Ammon's horn (tissue), 1 donor: Measurements from ENCODE around the gene HDLBP.
A peak's percentile ranks its signal among the peaks of the same experiment; 100 is the strongest.
"Not testable (repeated sequence)": the region's sequence is repeated elsewhere in the genome, so short reads cannot be mapped to it uniquely, and the experiment has no call there.

Experiments
- DNase-seq: peaks from one replicate; pipeline ENCODE4 v3.0.0-alpha.2; 2016; ENCODE audit warnings: low spot score

Gene HDLBP

GRCh38 chr2:241209271-241209670 lies 106.2 kb downstream of the HDLBP start:
- no peak for DNase-seq

- DNase-seq = peak; percentile 39
Observed at GRCh38 chr2:241208058-241208457, 107.4 kb downstream of the HDLBP start.

DNA sequence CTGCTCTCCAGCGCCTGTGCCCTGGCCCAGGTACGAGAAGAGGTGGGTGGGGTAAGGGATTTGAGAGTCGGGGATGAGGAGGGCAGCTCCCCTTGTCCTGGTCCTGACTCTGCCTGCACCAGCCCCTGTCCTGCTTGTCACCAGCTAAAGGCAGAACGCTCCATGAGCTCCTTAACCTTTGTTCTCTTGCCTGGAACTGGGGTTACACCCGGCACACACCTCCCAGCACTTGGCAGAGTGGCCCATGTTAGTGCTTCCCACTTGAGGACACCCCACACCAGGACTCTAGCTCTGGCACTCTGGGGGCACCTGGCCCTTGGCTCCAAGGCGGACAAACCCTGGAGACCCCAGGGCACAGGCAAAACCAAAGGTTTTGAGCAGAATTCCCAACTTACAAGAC lies 107.8 kb downstream of the HDLBP start:
- DNase-seq = no peak

- DNase-seq = no peak
Observed at GRCh38 chr2:241207151-241207550, 108.3 kb downstream of the HDLBP start.

GRCh38 chr2:241205086-241205485 lies 110.4 kb downstream of the HDLBP start:
- no peak for DNase-seq

DNA sequence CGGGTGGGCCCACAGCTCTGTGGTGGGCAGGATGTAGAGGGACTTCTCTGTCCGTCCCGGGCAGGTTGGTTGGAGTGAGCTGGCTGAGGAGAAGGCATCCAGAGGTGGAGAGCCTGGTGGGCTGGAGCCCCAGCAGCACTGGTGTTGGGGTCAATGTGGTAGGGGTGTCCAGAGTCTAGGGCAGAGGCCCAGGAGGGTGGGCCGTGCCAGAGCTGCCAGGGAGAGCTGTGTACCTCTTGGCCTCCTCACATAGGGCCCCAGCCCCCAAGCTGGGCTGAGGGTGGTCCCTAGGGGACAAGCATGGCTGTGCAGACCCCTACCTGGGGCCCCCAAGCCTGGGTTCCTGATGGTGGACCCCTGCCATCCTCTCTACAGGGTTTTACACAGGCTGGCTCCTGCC lies 111.0 kb downstream of the HDLBP start:
- DNase-seq = no peak

DNA sequence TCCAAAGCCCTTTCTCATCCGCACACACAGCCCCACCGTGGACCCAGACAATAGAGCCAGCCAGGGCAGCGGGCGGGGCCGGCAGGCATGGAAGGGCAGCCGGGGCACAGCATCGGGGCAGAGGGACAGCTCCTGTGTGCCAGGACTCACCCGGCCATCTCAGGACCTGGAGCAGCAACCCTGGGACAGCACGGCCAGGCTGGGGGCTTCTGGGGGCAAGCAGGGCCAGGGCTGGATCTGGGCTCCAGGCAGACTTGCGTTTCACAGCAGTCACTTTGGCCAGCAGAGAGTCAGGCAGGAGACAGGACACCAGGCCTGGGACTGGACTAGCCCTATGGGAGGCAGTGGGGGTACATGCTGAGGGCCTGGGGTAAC lies 111.5 kb downstream of the HDLBP start:
- no peak for DNase-seq

DNA sequence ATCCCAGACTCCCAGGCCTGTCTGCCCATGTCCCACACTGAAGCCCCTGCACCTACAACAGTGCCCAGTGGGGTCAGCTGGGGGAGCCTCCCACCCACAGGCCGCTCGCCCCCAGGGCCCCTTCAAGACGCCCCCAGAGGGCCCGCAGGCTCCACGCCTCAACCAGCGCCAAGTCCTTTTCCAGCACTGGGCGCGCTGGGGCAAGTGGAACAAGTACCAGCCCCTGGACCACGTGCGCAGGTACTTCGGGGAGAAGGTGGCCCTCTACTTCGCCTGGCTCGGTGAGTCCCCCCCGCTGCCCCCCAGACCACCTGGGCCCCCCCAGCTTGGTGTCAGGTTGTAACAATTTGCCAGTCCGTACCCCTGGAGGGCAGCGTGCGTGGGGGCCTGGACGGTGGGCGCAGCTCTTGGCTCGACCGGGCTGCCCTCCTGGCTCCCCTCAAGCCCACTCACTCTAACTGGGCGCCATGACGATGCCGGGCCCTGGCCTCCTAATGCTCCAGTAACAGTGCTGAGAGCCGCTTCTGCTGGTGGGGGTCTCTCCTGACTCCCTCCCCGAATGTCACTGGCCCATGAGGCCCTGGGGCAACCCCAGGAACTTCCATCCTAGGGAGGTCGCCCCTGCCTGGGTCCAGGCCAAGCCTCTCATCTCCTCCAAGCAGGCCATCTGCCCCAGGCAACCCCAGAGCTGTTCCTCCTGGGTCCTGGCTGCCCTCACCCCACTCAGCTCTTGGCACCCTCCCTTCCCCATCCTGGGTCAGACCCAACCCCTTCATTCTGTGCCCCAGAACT lies 112.1 kb downstream of the HDLBP start:
- DNase-seq = no peak

- DNase-seq = no peak
Observed at GRCh38 chr2:241202681-241203080, 112.8 kb downstream of the HDLBP start.

DNA sequence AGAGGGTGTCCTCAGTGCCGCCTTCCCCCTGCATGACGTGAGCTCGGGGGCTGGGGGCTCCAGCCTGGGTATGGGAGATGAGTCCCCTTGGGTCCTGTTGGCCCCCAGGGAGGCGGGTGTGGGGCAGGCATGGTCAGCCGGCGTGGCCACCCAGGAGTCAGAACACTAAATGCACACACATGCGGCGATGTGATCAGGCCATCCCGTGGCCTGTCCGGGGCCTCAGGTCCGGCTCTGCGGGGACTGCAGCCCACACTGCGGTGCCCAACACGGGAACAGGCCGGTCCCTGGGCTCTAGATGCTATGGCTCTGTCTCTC lies 113.2 kb downstream of the HDLBP start:
- DNase-seq = no peak

- DNase-seq = no peak
Observed at GRCh38 chr2:241201445-241202267, 113.8 kb downstream of the HDLBP start.

DNA sequence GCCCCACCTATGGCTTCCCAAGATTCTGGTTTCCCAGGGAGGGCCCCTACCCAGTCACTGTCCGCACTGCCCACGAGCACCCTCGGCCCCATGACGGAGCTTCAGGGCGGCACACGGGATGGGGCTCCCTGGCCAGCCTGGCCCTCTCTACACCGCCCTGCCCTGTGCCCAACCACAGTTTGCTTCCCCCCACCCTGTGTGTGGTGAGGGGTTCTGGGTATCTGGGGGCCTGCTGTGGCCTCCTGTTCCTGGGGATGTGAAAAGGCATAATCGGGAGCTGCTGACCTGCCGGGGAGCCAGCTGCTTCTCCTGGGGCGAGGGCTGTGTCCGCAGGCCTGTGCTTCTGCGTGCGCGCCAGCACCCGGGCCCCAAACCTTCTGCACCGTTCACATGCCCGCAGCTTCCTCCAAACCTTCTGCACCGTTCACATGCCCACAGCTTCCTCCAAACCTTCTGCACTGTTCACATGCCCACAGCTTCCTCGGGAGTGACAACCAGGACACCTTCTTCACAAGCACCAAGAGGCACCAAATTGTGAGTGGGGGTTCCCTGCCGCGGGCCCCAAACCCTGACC lies 114.6 kb downstream of the HDLBP start:
- DNase-seq = no peak

DNA sequence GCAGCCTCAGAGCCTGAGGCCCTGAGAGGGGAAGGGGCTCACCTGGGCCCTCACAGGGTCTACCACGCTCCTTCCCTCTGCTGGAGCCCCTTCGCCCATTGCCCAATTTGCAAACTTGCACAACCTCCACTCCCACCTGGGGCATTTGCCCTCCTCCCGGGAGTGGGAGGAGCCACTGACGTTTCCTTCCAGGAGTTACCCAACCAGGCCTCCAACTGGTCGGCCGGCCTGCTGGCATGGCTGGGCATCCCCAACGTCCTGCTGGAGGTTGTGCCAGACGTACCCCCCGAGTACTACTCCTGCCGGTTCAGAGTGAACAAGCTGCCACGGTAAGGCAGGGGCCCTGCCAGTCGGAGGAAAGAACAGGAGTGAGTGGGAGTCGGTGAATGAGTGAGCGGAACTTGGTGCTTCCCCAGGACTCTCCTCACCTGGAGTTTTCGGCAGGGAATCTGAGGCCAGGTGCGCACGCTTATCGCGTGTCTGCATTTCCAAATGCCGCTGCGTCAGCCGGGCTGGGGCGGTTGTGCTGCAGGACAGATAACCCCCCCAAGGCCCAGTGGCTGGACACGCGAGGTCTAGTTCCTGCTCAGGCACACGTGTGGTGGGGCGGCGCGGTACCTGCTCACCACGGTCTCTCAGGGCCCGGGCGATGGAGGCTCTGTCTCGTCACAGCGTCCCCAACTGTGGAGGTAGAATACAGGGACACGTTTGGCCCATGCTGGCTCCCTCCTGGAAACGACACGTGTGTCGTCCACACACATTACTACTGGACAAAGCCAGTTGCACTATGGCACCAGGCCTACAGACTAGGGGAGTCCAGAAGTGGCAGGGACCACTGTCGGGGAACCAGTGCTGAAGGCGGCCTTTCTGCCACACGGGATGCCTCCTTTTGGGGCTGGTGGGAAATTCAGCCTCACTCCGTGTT lies 115.3 kb downstream of the HDLBP start:
- no peak for DNase-seq

DNA sequence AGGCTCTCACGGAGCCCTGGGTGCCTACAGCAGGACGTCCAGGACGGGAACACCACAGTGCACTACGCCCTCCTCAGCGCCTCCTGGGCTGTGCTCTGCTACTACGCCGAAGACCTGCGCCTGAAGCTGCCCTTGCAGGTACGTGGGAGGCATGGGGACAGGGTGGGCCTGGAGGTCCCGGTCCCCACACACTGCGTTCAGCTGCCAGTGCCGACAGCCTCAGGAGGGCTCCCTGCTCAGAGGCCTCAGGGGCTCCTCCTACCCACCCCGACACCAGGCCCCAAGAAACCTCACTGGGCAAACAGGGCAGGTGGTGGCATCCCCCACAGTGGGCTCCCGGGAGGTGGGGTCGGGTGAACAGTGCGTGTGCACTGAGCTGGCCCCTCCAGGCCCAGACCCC lies 116.2 kb downstream of the HDLBP start:
- no peak for DNase-seq

DNA sequence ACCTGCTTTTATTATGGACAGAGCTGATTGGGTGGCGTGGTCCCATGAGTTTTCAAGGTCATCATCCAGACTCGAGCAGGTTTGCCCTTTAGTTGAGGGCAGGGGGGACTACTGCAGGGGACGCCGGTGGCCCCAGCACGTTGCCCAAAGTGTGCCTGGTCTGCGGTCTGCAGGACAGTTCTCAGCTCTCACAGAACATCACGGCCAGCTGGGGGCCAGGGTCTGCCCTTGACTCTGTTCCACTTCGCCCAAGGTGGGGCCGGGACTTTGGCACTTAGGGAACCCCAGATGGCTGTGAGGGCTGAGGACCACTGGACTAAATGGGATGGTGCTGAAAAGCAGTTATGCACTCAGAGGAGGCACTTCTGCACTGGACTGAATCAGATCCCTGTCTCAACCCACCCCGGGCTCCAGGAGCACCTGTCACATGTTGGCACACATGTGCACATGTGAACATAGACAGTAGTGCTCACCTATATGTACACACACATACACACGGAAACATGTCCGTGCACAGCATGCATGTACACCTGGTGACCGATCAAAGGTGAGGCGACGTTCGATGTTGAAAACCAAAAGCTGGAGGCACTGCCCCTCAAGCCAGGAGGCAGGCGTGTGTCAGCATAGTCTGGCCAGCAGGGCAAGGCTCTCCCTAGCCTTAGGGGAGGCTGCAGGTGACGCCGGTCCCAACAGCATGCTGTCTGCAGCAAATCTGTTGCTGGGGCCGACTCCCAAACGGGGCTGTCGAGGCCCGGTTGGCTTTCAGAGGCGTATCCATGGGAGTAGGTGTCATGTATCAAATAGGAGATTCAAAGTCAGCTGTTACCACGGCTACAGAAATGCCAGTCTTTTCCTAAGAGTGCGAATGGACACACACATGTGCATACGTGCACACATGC lies 116.8 kb downstream of the HDLBP start:
- no peak for DNase-seq

DNA sequence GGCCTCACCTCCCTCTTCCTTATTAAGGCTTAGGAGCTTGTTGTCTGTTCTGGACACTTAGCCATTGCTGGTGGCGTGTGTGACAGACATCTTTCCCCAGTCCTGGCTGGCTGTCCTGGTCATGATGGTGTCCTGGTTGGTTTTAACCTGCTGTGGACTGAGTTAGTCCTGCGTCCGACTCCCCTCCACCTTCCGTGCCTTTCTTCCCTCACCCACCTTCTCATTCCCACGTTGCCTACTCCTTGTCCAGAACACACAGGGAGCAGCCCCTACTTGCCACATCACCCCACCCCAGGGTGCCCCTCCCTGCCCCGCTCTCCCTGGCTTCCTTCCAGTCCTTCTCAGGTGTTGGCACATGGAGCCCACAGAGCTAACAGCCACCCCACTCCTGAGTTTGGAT lies 117.5 kb downstream of the HDLBP start:
- DNase-seq = no peak

- DNase-seq = not testable (repeated sequence)
Observed at GRCh38 chr2:241197246-241197645, 118.2 kb downstream of the HDLBP start.

DNA sequence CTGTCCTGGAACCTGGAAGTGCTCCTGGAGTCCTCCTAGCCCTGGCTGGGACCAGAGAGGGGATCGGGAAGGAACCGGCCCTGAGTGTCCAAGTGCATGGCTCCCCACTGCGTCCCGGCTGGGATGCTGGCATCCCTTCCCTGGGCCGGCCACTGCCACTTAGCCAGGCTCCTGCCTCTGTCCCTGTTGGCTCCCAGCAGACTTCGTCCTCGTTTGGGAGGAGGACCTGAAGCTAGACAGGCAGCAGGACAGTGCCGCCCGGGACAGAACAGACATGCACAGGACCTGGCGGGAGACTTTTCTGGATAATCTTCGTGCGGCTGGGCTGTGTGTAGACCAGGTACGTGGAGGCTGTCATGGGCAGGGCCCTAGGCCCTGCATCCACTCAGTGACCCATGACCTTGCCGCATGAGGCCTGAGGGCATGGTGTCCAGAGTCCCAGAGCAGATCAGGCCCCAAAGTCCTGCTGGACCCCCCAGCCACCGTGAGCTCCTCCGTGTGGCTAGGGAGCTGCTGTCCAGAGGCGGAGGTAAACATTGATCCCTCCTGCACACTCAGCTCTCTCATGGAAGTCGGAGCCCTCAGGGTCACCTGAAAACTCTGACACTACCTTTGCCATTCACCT lies 119.9 kb downstream of the HDLBP start:
- no peak for DNase-seq

GRCh38 chr2:241194811-241195210 lies 120.7 kb downstream of the HDLBP start:
- no peak for DNase-seq

DNA sequence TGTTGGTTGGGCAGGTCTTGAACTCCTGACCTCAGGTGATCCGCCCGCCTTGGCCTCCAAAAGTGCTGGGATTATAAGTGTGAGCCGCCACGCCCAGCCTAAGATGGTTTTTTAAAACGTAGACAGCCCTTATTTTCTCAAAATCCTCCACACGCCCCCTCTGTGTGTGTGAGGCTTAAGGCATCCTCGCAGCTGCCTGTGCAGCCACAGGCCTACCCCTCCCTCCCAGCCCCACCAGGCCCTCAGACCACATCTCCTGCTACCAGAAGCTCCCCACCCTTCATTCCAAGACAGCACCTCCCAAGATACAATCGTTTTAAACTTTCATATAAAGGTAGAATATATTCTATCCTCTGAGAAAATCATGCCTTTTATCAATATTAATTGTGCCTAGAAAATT lies 122.2 kb downstream of the HDLBP start:
- no peak for DNase-seq

DNA sequence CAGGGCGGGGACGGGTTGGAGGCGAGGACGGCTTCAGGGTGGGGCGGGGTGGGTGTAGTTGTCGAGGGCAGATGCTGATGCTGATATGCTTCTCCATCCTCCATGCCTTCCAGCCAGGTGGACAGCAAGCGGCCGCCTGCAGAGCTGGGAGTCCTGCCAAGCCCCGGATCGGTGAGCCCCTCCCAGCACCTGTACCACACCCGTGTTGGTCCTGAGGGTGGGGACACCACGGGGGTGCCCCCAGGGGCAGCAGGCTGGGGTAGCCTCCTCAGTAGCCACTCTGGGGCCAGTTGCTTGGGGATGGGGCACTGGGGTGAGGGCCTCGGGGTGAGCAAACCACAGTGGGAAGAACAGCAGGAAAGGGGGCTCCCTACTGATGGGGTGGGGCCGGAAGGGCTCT lies 124.4 kb downstream of the HDLBP start:
- no peak for DNase-seq
